Activated CD8-positive, alpha-beta T cell treated with anti-CD3 and anti-CD28 coated beads for 36 hours (primary cell): ENCODE results near the gene SYT13. TPM values are rescaled to one million over a fixed set of nuclear protein-coding genes. Genes with fewer than 3 reads are reported as not detected.
A peak's percentile ranks its signal among the peaks of the same experiment; 100 is the strongest.

Experiments used
- ATAC-seq: fragments of 200-7000 bp; cut with Tn5 transposase; one replicate; pipeline ENCODE4 v1.10.0; 2021; ENCODE audit warnings: mild to moderate bottlenecking, moderate library complexity
- CTCF ChIA-PET: fragments of 350-600 bp; sonication (Branson Sonifier 250); formaldehyde crosslinking; loops from one replicate; lab custom pipeline; 2021; ENCODE audit warnings: antibody characterized with exemption; lab: Charles Lee
- POLR2A ChIA-PET: fragments of 350-600 bp; sonication (Branson Sonifier 250); formaldehyde crosslinking; loops from one replicate; lab custom pipeline; 2021; ENCODE audit warnings: antibody characterized with exemption; lab: Charles Lee
- DNase-seq: peaks from one replicate; pipeline ENCODE4 v3.0.0-alpha.2; 2020
- H3K27ac Mint-ChIP-seq: one replicate; pipeline ENCODE4 v1.8.0; 2021; ENCODE audit warnings: mild to moderate bottlenecking, mixed read lengths
- H3K27me3 Mint-ChIP-seq: one replicate; pipeline ENCODE4 v1.8.0; 2021; ENCODE audit warnings: mixed read lengths
- H3K36me3 Mint-ChIP-seq: one replicate; pipeline ENCODE4 v1.8.0; 2021; ENCODE audit warnings: low read depth, mixed read lengths
- H3K4me1 Mint-ChIP-seq: one replicate; pipeline ENCODE4 v1.8.0; 2021; ENCODE audit warnings: low read depth, mixed read lengths
- H3K4me3 Mint-ChIP-seq: one replicate; pipeline ENCODE4 v1.8.0; 2021; ENCODE audit warnings: mild to moderate bottlenecking, moderate library complexity, mixed read lengths
- H3K9me3 Mint-ChIP-seq: one replicate; pipeline ENCODE4 v1.8.0; 2021; ENCODE audit warnings: mixed read lengths
- CTCF ChIP-seq: fragments of 200-600 bp; IDR thresholded peaks from one replicate; pipeline ENCODE4 v1.8.0; 2022; ENCODE audit warnings: antibody characterized with exemption, mild to moderate bottlenecking
- intact Hi-C: fragments of 100-400 bp; cut with micrococcal nuclease; formaldehyde crosslinking; loops from one replicate; pipeline ENCODE4 v1.10.0; 2022
- total RNA-seq, 2 experiments: library from RNA; stranded (reverse); gene quantifications; one replicate each; pipeline ENCODE4 v1.2.3, GENCODE V29; 2021

SYT13 gene
- total RNA-seq, 2 experiments from 2014 or later = not detected

GRCh38 chr11:45280449-45280848 is 5.7 kb downstream of the SYT13 start:
- CTCF ChIA-PET = no interaction called here
- no peaks in the 10 kb centered on the region for H3K4me1 Mint-ChIP-seq

DNA sequence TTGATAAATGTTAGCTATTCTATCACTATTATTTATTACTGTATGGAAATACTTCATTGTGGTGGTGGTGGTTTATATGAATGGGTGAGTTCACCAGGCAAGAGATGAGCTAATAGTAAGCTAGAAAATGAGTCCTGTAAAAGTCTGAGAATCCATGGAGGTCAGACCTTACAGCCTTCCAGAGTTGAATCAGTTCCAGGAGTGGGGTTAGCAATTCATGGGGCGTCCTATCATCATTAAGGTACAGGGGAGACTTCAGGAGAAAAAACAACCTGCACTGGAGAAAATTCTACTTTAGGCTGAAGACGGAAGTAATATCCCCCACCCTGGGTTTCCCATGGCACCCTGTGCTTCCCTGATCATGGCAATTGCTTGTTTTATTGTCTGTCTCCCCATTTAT is 6.5 kb downstream of the SYT13 start:
- no peak for ATAC-seq

More at GRCh38 chr11:45280449-45280848, 5.7 kb downstream of the SYT13 start:
- H3K9me3 Mint-ChIP-seq = peaks cover 2% of the 10 kb centered on the region
- no peak overlapping the region for H3K27ac Mint-ChIP-seq
- TF ChIP-seq CTCF = no peak
- no peaks in the 10 kb centered on the region for H3K36me3 Mint-ChIP-seq
- H3K27me3 Mint-ChIP-seq = peaks cover 29% of the 10 kb centered on the region
- no peak for ATAC-seq
- intact Hi-C loops = no loop called here
- DNase-seq = peak; percentile 9
- POLR2A ChIA-PET = no interaction called here
- no peak overlapping the region for H3K4me3 Mint-ChIP-seq

DNA sequence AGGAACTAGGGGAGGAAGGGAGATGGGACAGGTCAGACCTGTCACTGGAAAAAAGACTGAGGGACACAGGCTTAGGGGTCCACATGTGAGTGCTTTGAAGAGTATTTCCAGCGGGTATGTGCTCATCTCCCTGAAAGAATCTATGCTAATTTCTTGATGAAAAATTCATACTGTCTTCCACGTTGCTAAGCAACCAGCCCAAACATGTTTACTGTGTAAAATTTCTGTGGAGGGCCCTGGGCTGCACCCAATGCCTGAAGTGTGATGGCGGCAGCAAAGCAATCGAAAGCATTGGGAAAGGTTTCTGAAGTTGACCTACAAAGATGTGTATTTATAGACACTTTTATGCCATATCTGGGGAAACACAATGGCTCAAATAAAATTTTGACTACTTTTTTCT is 7.4 kb downstream of the SYT13 start:
- H3K36me3 Mint-ChIP-seq = no peaks in the 10 kb centered on the region
- no peaks in the 10 kb centered on the region for H3K4me1 Mint-ChIP-seq
- no peak overlapping the region for H3K4me3 Mint-ChIP-seq
- peaks cover 2% of the 10 kb centered on the region for H3K9me3 Mint-ChIP-seq
- DNase-seq (no peak), ATAC-seq (no peak)
- no peak for TF ChIP-seq CTCF
- intact Hi-C loops = no loop called here
- H3K27ac Mint-ChIP-seq = no peak overlapping the region
- H3K27me3 Mint-ChIP-seq = peaks cover 34% of the 10 kb centered on the region
- CTCF ChIA-PET = interaction anchor here (0.7 to 1.4 kb wide), 3 partner anchors 13 to 168 kb away, joined by 3 to 5 read pairs (median 3); no protein-coding TSS in a partner anchor
- POLR2A ChIA-PET = no interaction called here

More for the DNA sequence above, 6.5 kb downstream of the SYT13 start:
- ChIA-PET CTCF (interaction anchor here (1.4 kb wide), 1 partner anchor 169 kb away, joined by 5 read pairs; no protein-coding TSS in a partner anchor), POLR2A (no interaction called here)
- H3K4me3 Mint-ChIP-seq = no peak overlapping the region
- intact Hi-C loops = no loop called here
- H3K9me3 Mint-ChIP-seq = peaks cover 2% of the 10 kb centered on the region
- no peak for DNase-seq
- no peaks in the 10 kb centered on the region for H3K36me3 Mint-ChIP-seq
- no peaks in the 10 kb centered on the region for H3K4me1 Mint-ChIP-seq
- peaks cover 34% of the 10 kb centered on the region for H3K27me3 Mint-ChIP-seq
- TF ChIP-seq CTCF = no peak
- no peak overlapping the region for H3K27ac Mint-ChIP-seq

DNA sequence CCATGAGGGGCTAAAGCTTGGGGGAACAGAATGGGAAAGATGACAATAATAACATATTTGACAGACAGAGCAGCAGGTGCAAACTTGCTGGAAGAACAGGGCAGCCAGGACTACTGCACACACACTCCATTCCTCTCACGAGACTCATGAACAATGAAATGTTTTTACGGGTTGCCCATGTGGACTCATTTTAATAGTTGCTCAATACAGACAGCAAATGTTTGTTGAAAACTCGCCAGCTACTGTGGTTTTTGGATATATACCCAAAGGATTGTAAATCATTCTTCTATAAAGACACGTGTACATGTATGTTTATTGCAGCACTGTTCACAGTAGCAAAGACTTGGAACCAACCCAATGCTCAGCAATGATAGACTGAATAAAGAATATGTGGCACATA is 10.3 kb downstream of the SYT13 start:
- Mint-ChIP-seq H3K27ac (no peak overlapping the region), H3K9me3 (peaks cover 2% of the 10 kb centered on the region), H3K4me3 (no peak overlapping the region), H3K27me3 (peaks cover 38% of the 10 kb centered on the region), H3K4me1 (no peaks in the 10 kb centered on the region), H3K36me3 (no peaks in the 10 kb centered on the region)
- DNase-seq (no peak), ATAC-seq (no peak)
- TF ChIP-seq CTCF = no peak
- intact Hi-C loops = no loop called here
- ChIA-PET CTCF (no interaction called here), POLR2A (no interaction called here)

- no peaks in the 10 kb centered on the region for H3K4me1 Mint-ChIP-seq
- H3K4me3 Mint-ChIP-seq = no peak overlapping the region
- CTCF ChIA-PET = no interaction called here
- DNase-seq (no peak), ATAC-seq (no peak)
- no peak overlapping the region for H3K27ac Mint-ChIP-seq
- intact Hi-C loops = no loop called here
- no peak for TF ChIP-seq CTCF
- H3K27me3 Mint-ChIP-seq = peaks cover 42% of the 10 kb centered on the region
- H3K9me3 Mint-ChIP-seq = no peaks in the 10 kb centered on the region
- POLR2A ChIA-PET = no interaction called here
- H3K36me3 Mint-ChIP-seq = no peaks in the 10 kb centered on the region
Measured at GRCh38 chr11:45274206-45274605, 11.9 kb downstream of the SYT13 start.
